Hematopoietic multipotent progenitor cell treated with erythropoietin and hydrocortisone succinate and interleukin-3 and kit ligand, for 4 days (in vitro differentiated cells): ENCODE results near the gene COL20A1.

Experiments
- DNase-seq: peaks from one replicate; pipeline ENCODE4 v3.0.0-alpha.2; 2015

COL20A1 gene

DNA sequence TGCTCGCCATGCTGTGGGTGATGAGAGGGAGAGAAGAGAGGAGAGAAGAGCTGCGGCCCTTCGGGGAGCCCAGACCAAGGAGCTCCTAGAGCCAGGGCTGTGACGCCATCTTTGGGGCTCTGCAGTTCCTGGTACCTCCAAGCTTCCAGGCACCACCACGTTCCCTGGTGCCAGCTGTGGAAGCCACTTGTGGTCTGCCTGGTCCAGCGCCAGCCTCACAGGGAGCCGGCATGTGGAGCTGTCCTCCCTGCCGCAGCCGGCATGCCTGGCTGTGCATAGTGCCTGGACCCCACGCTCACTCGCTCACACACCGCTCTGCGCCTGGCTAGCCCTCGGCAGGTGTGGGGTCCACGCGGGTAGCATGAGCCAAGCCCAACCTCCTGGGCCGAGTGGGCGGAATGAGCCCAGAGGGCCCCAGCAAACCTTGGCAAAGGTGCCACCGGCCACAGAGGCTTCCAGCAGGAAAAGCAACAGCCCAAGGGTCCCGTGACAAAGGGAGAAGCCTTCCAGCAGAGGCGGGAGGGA, 87.4 kb downstream of the COL20A1 start:
- DNase-seq = no peak

DNA sequence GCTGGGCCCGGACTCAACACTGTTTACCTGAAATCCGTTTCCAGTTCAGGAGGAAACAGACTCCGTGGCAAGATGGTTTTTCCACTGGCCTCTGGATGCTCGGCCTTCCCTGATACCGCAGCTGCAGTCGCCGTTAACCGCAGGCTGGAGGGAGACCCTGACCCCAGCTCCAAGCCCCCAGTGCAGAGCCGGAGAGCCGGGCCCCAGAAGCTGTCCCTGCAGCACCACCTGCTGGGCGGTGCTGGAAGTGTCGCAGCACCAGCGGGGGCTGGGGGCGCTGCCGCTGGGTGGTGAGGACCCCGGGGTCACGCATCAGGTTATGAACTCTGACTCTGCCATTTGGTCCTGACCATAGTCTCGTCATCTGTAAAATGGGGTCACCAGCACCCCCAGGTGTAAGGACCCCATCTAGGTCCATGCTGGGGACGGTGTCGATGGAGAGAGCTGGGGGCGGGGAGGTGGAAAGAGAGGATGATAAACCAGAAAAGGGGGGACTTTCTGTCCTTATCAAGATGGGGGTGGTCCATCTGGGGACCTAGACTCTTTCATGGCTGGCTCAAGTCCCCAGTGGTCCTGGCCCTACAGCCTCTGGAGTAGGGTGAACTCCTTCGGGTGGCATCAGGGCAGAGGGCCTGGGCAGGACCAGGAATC, 88.9 kb downstream of the COL20A1 start:
- peak; percentile 20 for DNase-seq

DNA sequence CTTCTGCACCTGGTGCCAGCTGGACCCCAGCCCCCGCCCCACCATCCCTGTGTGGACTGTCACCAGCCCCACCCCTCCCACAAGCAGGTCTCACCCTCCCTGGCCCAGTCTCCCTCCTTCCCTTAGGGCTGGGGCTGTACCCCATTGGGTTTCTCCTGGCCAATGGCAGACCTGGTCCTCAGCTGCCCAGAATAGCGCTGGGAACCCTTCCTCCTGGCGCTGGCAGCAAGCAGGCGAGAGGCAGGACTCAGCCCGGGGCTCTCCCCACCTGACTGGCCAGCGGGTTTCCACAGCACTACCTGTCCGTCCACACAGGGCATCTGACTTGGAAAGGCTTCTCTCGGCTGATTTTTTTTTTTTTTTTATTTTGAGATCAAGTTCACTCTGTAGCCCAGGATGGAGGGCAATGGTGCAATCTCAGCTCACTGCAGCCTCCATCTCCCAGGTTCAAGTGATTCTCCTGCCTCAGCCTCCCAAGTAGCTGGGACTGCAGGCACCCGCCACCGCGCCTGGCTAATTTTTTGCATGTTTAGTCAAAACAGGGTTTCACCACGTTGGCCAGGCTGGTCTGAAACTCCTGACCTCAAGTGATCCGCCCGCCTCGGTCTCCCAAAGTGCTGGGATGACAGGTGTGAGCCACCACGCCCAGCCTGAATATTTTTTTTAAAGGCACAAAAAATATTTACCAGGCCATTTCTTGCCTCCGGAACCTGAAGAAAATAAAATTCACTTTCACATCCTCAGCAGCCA, 89.7 kb downstream of the COL20A1 start:
- no peak for DNase-seq

DNA sequence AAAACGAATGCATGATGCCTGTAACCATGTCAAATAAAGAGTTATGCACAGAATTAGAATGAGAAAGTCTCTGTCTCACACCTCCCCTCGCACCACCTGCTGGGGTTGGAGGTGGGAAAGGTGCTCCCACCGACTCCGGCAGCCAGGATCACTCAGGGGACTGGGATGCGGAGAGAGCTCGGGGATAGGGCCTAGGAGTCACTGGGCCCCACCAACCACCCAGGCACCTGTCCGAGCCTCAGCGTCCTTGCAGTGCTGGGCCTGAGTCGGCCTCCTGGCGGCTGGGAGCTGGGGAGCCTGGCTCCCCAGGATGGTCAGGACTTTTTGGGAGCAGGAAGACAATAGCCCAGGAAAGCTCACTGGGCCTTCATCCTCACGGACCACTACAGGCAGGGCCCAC, 90.6 kb downstream of the COL20A1 start:
- no peak for DNase-seq

DNA sequence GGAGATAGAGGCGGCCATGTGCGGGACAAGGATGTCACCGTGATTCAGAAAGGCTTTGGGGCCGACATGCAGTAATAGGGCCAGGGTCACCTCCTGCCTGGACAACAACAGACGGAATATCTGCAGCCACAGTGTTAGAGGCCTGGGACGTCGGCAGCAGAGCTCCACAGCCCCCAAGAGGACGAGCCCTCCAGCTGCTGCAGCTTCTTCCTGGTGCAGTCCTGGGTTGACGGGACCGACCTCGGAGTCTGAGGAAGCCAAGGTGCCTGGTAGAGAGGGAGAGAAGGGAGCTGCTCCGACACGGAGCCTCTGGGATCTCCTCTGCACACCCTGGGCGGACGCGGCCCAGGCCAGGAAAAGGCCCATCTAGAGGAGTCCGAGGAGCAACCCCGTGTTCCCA, 91.3 kb downstream of the COL20A1 start:
- DNase-seq = no peak
